GM12878 (cell line): ENCODE measurements around the gene DENND1A. TPM values are rescaled to one million over a fixed set of nuclear protein-coding genes. Genes with fewer than 3 reads are reported as not detected.

ENCODE experiments used
- ATAC-seq: fragments of 200-7000 bp; cut with Tn5 transposase; 3 replicates; pipeline ENCODE4 v1.9.1; 2020; ENCODE audit warnings: mild to moderate bottlenecking, moderate library complexity
- BruUV-seq: library from RNA; stranded (reverse); fragments of 400-500 nt; replicated peaks from 2 replicates; lab custom pipeline; 2021; lab: Mats Ljungman, UMichigan
- CTCF ChIA-PET: fragments of 300-600 bp; sonication (Branson Sonifier 250); formaldehyde crosslinking; extraction: SDS; loops from one replicate; lab custom pipeline; 2021; ENCODE audit warnings: inconsistent platforms; lab: Yijun Ruan, JAX
- POLR2A ChIA-PET: fragments of 350-600 bp; formaldehyde crosslinking; extraction: SDS; loops from one replicate; lab custom pipeline; 2021; ENCODE audit warnings: inconsistent platforms; lab: Charles Lee
- RAD21 ChIA-PET: fragments of 300-600 bp; sonication (Branson Sonifier 250); formaldehyde crosslinking; loops from one replicate; lab custom pipeline; 2023; ENCODE audit warnings: antibody characterized with exemption; ENCODE audit not compliant: unreplicated experiment; lab: Charles Lee
- SMC1A ChIA-PET: fragments of 300-600 bp; sonication (Branson Sonifier 250); formaldehyde crosslinking; loops from one replicate; lab custom pipeline; 2023; ENCODE audit not compliant: unreplicated experiment, uncharacterized antibody; lab: Charles Lee
- DNase-seq: peaks from one replicate; pipeline ENCODE4 v3.0.0-alpha.2; 2011; ENCODE audit warnings: low read depth, low spot score
- FAIRE-seq: peaks from 3 replicates; lab custom pipeline; 2011; peaks lifted over from hg19 to GRCh38; lab: Jason Lieb, UNC
- H2AFZ ChIP-seq: 2 replicates; pipeline ENCODE4 v1.6.0; 2011; ENCODE audit warnings: low read depth, low read length, control low read depth; ENCODE audit not compliant: control insufficient read depth
- H3K27ac ChIP-seq: 2 replicates; pipeline ENCODE4 v1.5.1; 2011; ENCODE audit warnings: control low read depth; ENCODE audit not compliant: control insufficient read depth, insufficient read depth
- H3K27me3 ChIP-seq, 2 experiments: replicated peaks in 1 of 2; 2 replicates each; pipeline versions ENCODE4 v1.6.0 to v1.6.1; 2011; ENCODE audit warnings: low read length in 1 of 2; ENCODE audit not compliant: control insufficient read depth in 2 of 2, insufficient read depth in 2 of 2
- H3K36me3 ChIP-seq, 2 experiments: 2 replicates each; pipeline ENCODE4 v1.5.1; 2011; ENCODE audit warnings: low read length in 1 of 2; ENCODE audit not compliant: control insufficient read depth in 2 of 2, insufficient read depth in 2 of 2
- H3K4me1 ChIP-seq: 2 replicates; pipeline ENCODE4 v1.6.1; 2011; ENCODE audit warnings: mild to moderate bottlenecking, low read length, moderate library complexity, mixed read lengths; ENCODE audit not compliant: control insufficient read depth, insufficient read depth
- H3K4me2 ChIP-seq: 2 replicates; pipeline ENCODE4 v1.6.0; 2011; ENCODE audit warnings: control low read depth; ENCODE audit not compliant: control insufficient read depth, insufficient read depth
- H3K4me3 ChIP-seq: fragments of 200-600 bp; sonication (generic); 2 replicates; pipeline ENCODE4 v1.5.1; 2016
- H3K79me2 ChIP-seq: 2 replicates; pipeline ENCODE4 v1.6.0; 2011; ENCODE audit warnings: low read length; ENCODE audit not compliant: control insufficient read depth, insufficient read depth
- H3K9ac ChIP-seq: 2 replicates; pipeline ENCODE4 v1.8.0; 2011; ENCODE audit warnings: low read length, control low read depth, mixed read lengths; ENCODE audit not compliant: control insufficient read depth, insufficient read depth
- H3K9me3 ChIP-seq: replicated peaks from 3 replicates; pipeline ENCODE4 v1.5.1; 2011; ENCODE audit warnings: mild to moderate bottlenecking, low read length; ENCODE audit not compliant: control insufficient read depth, insufficient read depth
- H4K20me1 ChIP-seq: 2 replicates; pipeline ENCODE4 v1.6.0; 2011; ENCODE audit not compliant: control insufficient read depth, insufficient read depth
- E2F8 ChIP-seq: fragments of 450-650 bp; IDR thresholded peaks from 2 replicates; pipeline ENCODE4 v1.6.1; 2018; ENCODE audit warnings: mild to moderate bottlenecking, low read depth, moderate library complexity; ENCODE audit not compliant: partially characterized antibody
- E4F1 ChIP-seq: fragments of 450-650 bp; IDR thresholded peaks from 2 replicates; pipeline ENCODE4 v1.6.1; 2018; ENCODE audit warnings: borderline replicate concordance, mild to moderate bottlenecking; ENCODE audit not compliant: partially characterized antibody
- IRF5 ChIP-seq: fragments of 450-650 bp; IDR thresholded peaks from 2 replicates; pipeline ENCODE4 v1.6.1; 2017; ENCODE audit warnings: borderline replicate concordance
- MXI1 ChIP-seq: fragments of 150-350 bp; IDR thresholded peaks from 2 replicates; pipeline ENCODE4 v1.6.1; 2011; ENCODE audit warnings: low read depth, mild to moderate bottlenecking, inconsistent platforms, low read length, improper control_type of control experiment
- NFIC ChIP-seq: IDR thresholded peaks from 2 replicates; pipeline ENCODE4 v1.6.1; 2012; ENCODE audit warnings: low read depth, mild to moderate bottlenecking, inconsistent platforms, low read length, moderate library complexity
- NR2C2 ChIP-seq: IDR thresholded peaks from 2 replicates; pipeline ENCODE4 v1.6.1; 2011; ENCODE audit warnings: borderline replicate concordance, low read depth; ENCODE audit not compliant: control insufficient read depth, insufficient read length
- PKNOX1 ChIP-seq: fragments of 450-650 bp; IDR thresholded peaks from 2 replicates; pipeline ENCODE4 v1.6.1; 2016; ENCODE audit warnings: mild to moderate bottlenecking
- SP1 ChIP-seq: IDR thresholded peaks from one replicate; pipeline ENCODE4 v1.6.1; 2011; ENCODE audit warnings: low read depth, low read length
- YY1 ChIP-seq: IDR thresholded peaks from 2 replicates; pipeline ENCODE4 v1.6.1; 2011; ENCODE audit warnings: low read depth, mild to moderate bottlenecking, low read length
- WGBS: methylation state at CpG from one replicate; pipeline ENCODE4 v1.1.6; 2016; ENCODE audit warnings: low lambda C conversion rate; ENCODE audit not compliant: insufficient replicate concordance, insufficient coverage; ENCODE audit errors: missing lambda C conversion rate; 5-methylcytosine and 5-hydroxymethylcytosine counted together
- in situ Hi-C: fragments of 300-500 bp; cut with MboI; formaldehyde crosslinking; loops from 9 replicates; pipeline ENCODE4 v1.14.3; 2018; ENCODE audit warnings: mixed read lengths
- intact Hi-C: fragments of 100-400 bp; cut with micrococcal nuclease; formaldehyde crosslinking; loops from one replicate; pipeline ENCODE4 v1.14.2; 2022; ENCODE audit not compliant: unreplicated experiment
- polyA plus RNA-seq, 11 experiments: library from polyadenylated mRNA; depleted of rRNA in 4 of 11; unstranded in 6 of 11; stranded (reverse) in 5 of 11; fragments of >200 nt; fragmentation: Nextera tagmentation in 4 of 11; fragmentation: Illumina TruSeq in 1 of 11; extraction: Ambion mirVana in 4 of 11; extraction: Trizol in 1 of 11; gene quantifications; 1 replicate in 1 of 11; 2 replicates in 10 of 11; pipeline versions ENCODE4 v1.2.1 to v1.2.3, GENCODE V29; 2011 to 2016; ENCODE audit warnings: inconsistent platforms in 2 of 11, missing spikeins in 2 of 11, low read depth in 1 of 11
- total RNA-seq, 4 experiments: library from RNA; depleted of rRNA in 3 of 4; stranded (reverse); fragments of >200 nt in 3 of 4; fragmentation: Illumina TruSeq in 1 of 4; extraction: Trizol in 1 of 4; gene quantifications; 2 replicates each; pipeline versions ENCODE4 v1.2.1 to v1.2.3, GENCODE V29; 2013 to 2021

The DENND1A gene
- total and polyA plus RNA-seq, 10 of the 15 experiments (the other 5 are each of a cell fraction or from before 2014, with no cell fraction given): 14.1 to 48.6 (median 35.2) TPM

GRCh38 chr9:123345567-123345955 is 584.4 kb downstream of the DENND1A start:
- TF ChIP-seq E2F8: no peak
- no peak for TF ChIP-seq YY1
- no peak for TF ChIP-seq NR2C2
- TF ChIP-seq MXI1: no peak
- TF ChIP-seq IRF5: no peak
- no peak for TF ChIP-seq SP1
- TF ChIP-seq E4F1: no peak
- no peak for TF ChIP-seq PKNOX1
- TF ChIP-seq NFIC: no peak
- TF ChIP-seq, all 136 proteins: peak for 0
- H3K4me2 ChIP-seq: peak overlapping the region; percentile 33; the same call in 1 of the 2 replicates
- peak overlapping the region; percentile 59 for H3K27ac ChIP-seq
- SMC1A ChIA-PET: interaction anchor here (0.8 to 12.9 kb wide), 8 partner anchors 10 to 264 kb away, joined by 3 to 268 read pairs (median 5); no protein-coding TSS in a partner anchor
- H3K79me2 ChIP-seq: no peaks in the 10 kb centered on the region
- CTCF ChIA-PET: interaction anchor here (0.6 to 3.9 kb wide), 4 partner anchors 9 to 881 kb away, joined by 3 to 23 read pairs (median 4); no protein-coding TSS in a partner anchor
- BruUV-seq: no TSS peak
- no peak overlapping the region; the same call in 1 of the 2 replicates for H3K9ac ChIP-seq
- no peaks in the 10 kb centered on the region for H3K9me3 ChIP-seq
- FAIRE-seq (no peak), DNase-seq (no peak), ATAC-seq (no peak)
- H3K4me3 ChIP-seq: no peak overlapping the region
- H3K4me1 ChIP-seq: peaks cover 57% of the 10 kb centered on the region
- 64% methylated on average over 6 of the region's 6 CpGs for WGBS
- RAD21 ChIA-PET: interaction anchor here (0.6 to 2.5 kb wide), 6 partner anchors 10 to 525 kb away, joined by 3 to 12 read pairs (median 4); no protein-coding TSS in a partner anchor
- no peaks in the 10 kb centered on the region for H4K20me1 ChIP-seq
- H2AFZ ChIP-seq: peak overlapping the region; percentile 56
- in situ Hi-C loops: no loop called here
- intact Hi-C loops: loop anchor here (10.0 kb wide), 2 partner anchors 441 to 511 kb away; partner anchors contain the start of gene RC3H2
- POLR2A ChIA-PET: interaction anchor here (1.5 kb wide), 1 partner anchor 81 kb away, joined by 4 read pairs; no protein-coding TSS in a partner anchor
- H3K27me3 ChIP-seq: no peaks in the 10 kb centered on the region
- no peaks in the 10 kb centered on the region for H3K36me3 ChIP-seq
